ENCODE results near the gene CLMP. TPM values are rescaled to one million over a fixed set of nuclear protein-coding genes. Genes with fewer than 3 reads are reported as not detected.

The CLMP gene
- total RNA-seq, 2 donors from 2014 or later: 10.1 to 22.1 TPM

- Histone ChIP-seq H3K4me3 (no peak overlapping the region), H3K27me3 (no peaks in the 10 kb centered on the region), H3K27ac (no peak overlapping the region), H3K36me3 (replicated peaks in 1 of 2; ENCODE audit: insufficient read depth in 1 of 2, low read depth in 2 of 2) (no peaks in the 10 kb centered on the region), H3K4me1 (no peaks in the 10 kb centered on the region), H3K9me3 (no peaks in the 10 kb centered on the region)
- WGBS, 2 donors: 60 to 62% methylated on average over 5 of the region's 5 CpGs
- intact Hi-C loops (cut with DNase I): no loop called here
- no peak for ATAC-seq
- DNase-seq: no peak
- TF ChIP-seq CTCF (IDR thresholded peaks at IDR 0.05) (no peak), POLR2A (IDR thresholded peaks at IDR 0.05) (no peak)
Measured at GRCh38 chr11:123180166-123180565, 14.9 kb downstream of the CLMP start.

- intact Hi-C loops (cut with DNase I): no loop called here
- peak in 1 of 4 donors; percentile 46 for DNase-seq
- no peak overlapping the region for H3K4me3 ChIP-seq
- no peak for TF ChIP-seq POLR2A (IDR thresholded peaks at IDR 0.05)
- TF ChIP-seq CTCF (IDR thresholded peaks at IDR 0.05): no peak
- ATAC-seq: no peak
- WGBS, 2 donors: 38 to 47% methylated on average over 2 of the region's 2 CpGs
- no peaks in the 10 kb centered on the region for H3K4me1 ChIP-seq
- no peak overlapping the region for H3K27ac ChIP-seq
- no peaks in the 10 kb centered on the region for H3K9me3 ChIP-seq
- no peaks in the 10 kb centered on the region for H3K36me3 ChIP-seq (replicated peaks in 1 of 2; ENCODE audit: insufficient read depth in 1 of 2, low read depth in 2 of 2)
- no peaks in the 10 kb centered on the region for H3K27me3 ChIP-seq
Measured at GRCh38 chr11:123179586-123179985, 15.5 kb downstream of the CLMP start.

- Histone ChIP-seq H3K4me3 (no peak overlapping the region), H3K36me3 (replicated peaks in 1 of 2; ENCODE audit: insufficient read depth in 1 of 2, low read depth in 2 of 2) (no peaks in the 10 kb centered on the region), H3K27ac (no peak overlapping the region), H3K9me3 (no peaks in the 10 kb centered on the region), H3K27me3 (no peaks in the 10 kb centered on the region), H3K4me1 (peaks cover 7% of the 10 kb centered on the region)
- ATAC-seq: no peak
- TF ChIP-seq POLR2A (IDR thresholded peaks at IDR 0.05) (no peak), CTCF (IDR thresholded peaks at IDR 0.05) (no peak)
- DNase-seq: no peak
- WGBS, 2 donors: 100% methylated on average over 1 of the region's 1 CpG
- intact Hi-C loops (cut with DNase I): no loop called here
Measured at GRCh38 chr11:123178186-123178585, 16.9 kb downstream of the CLMP start.

- intact Hi-C loops (cut with DNase I): no loop called here
- DNase-seq: no peak
- no peaks in the 10 kb centered on the region for H3K27me3 ChIP-seq
- ATAC-seq: no peak
- H3K9me3 ChIP-seq: no peaks in the 10 kb centered on the region
- H3K36me3 ChIP-seq (replicated peaks in 1 of 2; ENCODE audit: insufficient read depth in 1 of 2, low read depth in 2 of 2): no peaks in the 10 kb centered on the region
- peaks cover 10% of the 10 kb centered on the region for H3K4me1 ChIP-seq
- 87 to 90% methylated on average over 2 of the region's 2 CpGs for whole genome bisulfite sequencing, 2 donors
- no peak overlapping the region for H3K4me3 ChIP-seq
- TF ChIP-seq POLR2A (IDR thresholded peaks at IDR 0.05) (no peak), CTCF (IDR thresholded peaks at IDR 0.05) (no peak)
- H3K27ac ChIP-seq: no peak overlapping the region
Measured at GRCh38 chr11:123176785-123177184, 18.3 kb downstream of the CLMP start.

All from body of pancreas (tissue), 4 donors.